SJCRH30 (cell line): Measurements from ENCODE around the gene CLP1. TPM values are rescaled to one million over a fixed set of nuclear protein-coding genes. Genes with fewer than 3 reads are reported as not detected.

Source experiments
- DNase-seq, 2 experiments: peaks; one replicate each; pipeline ENCODE4 v3.0.0-alpha.2; 2015 to 2020
- H3K27ac ChIP-seq: fragments of 250-450 bp; sonication (Bioruptor Pico); 2 replicates; pipeline ENCODE4 v1.5.1; 2020; ENCODE audit warnings: mild to moderate bottlenecking, moderate library complexity
- H3K27me3 ChIP-seq: fragments of 250-450 bp; sonication (Bioruptor Pico); 2 replicates; pipeline ENCODE4 v1.5.1; 2020; ENCODE audit warnings: mild to moderate bottlenecking, moderate library complexity
- H3K36me3 ChIP-seq: fragments of 250-450 bp; sonication (Bioruptor Pico); 2 replicates; pipeline ENCODE4 v1.5.1; 2020; ENCODE audit warnings: mild to moderate bottlenecking, moderate library complexity
- H3K4me1 ChIP-seq: fragments of 250-450 bp; sonication (Bioruptor Pico); 2 replicates; pipeline ENCODE4 v1.5.1; 2020; ENCODE audit warnings: mild to moderate bottlenecking, moderate library complexity
- H3K4me3 ChIP-seq: fragments of 250-450 bp; sonication (Bioruptor Pico); 2 replicates; pipeline ENCODE4 v1.5.1; 2020; ENCODE audit warnings: mild to moderate bottlenecking, moderate library complexity
- H3K9me3 ChIP-seq: fragments of 250-450 bp; sonication (Bioruptor Pico); replicated peaks from 2 replicates; pipeline ENCODE4 v1.5.1; 2020; ENCODE audit warnings: mild to moderate bottlenecking, moderate library complexity
- total RNA-seq: library from RNA; depleted of rRNA; stranded (reverse); fragments of >200 nt; shearing (Covaris generic); gene quantifications from 2 replicates; pipeline ENCODE4 v1.2.3, GENCODE V29; 2014; rRNA removed

Gene CLP1
- 26.5 and 27.4 TPM in 2 replicates for total RNA-seq

GRCh38 chr11:57657194-57658022 lies at the start of gene CLP1:
CLP1 (plus strand) TSS chr11:57657762; CDS start chr11:57659477, 1,715 bp downstream.
- H3K27me3 ChIP-seq: no peaks in the 10 kb centered on the region
- peak within 1 kb of the TSS; percentile 9; the same call in 1 of the 2 replicates for H3K27ac ChIP-seq
- peaks cover 23% of the 10 kb centered on the region for H3K36me3 ChIP-seq
- peak within 1 kb of the TSS; percentile 79 for H3K4me3 ChIP-seq
- no peaks in the 10 kb centered on the region for H3K4me1 ChIP-seq
- H3K9me3 ChIP-seq: no peaks in the 10 kb centered on the region
- DNase-seq: peak; percentile 99

GRCh38 chr11:57610170-57610569 lies 47.4 kb upstream of the CLP1 start:
- DNase-seq: no peak
- H3K4me3 ChIP-seq: no peak overlapping the region
- no peaks in the 10 kb centered on the region for H3K9me3 ChIP-seq
- H3K27ac ChIP-seq: no peak overlapping the region
- H3K4me1 ChIP-seq: no peaks in the 10 kb centered on the region
- peaks cover 3% of the 10 kb centered on the region; the same call in 1 of the 2 replicates for H3K36me3 ChIP-seq
- no peaks in the 10 kb centered on the region for H3K27me3 ChIP-seq

- no peaks in the 10 kb centered on the region for H3K4me1 ChIP-seq
- no peaks in the 10 kb centered on the region for H3K9me3 ChIP-seq
- no peak overlapping the region for H3K4me3 ChIP-seq
- no peak overlapping the region for H3K27ac ChIP-seq
- no peaks in the 10 kb centered on the region for H3K36me3 ChIP-seq
- DNase-seq: no peak
- H3K27me3 ChIP-seq: no peaks in the 10 kb centered on the region
Measured at GRCh38 chr11:57614234-57614772, 43.3 kb upstream of the CLP1 start.

GRCh38 chr11:57615308-57615707 lies 42.3 kb upstream of the CLP1 start:
- H3K27me3 ChIP-seq: no peaks in the 10 kb centered on the region
- DNase-seq: no peak

DNA sequence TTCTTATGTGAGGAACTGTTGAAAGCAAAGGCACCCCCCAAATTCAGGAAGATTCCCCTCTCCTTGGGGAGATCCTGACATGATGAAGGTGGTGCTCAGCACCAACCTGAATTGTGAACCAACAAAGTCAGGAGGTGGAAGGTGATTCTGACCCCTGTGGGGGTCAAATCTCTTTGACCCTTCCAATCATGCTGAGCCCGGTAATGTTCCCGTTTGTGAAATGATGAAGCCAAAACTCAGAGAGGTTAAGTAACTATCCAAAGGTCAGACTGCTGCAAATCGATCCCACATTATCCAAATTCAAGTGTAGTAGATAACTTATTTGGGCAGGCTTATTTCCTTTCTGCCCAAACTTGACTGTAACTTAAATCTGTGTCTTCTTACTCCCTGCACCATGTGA lies 41.0 kb upstream of the CLP1 start:
- Histone ChIP-seq H3K9me3 (peaks cover 10% of the 10 kb centered on the region; the same call in 1 of the 2 replicates), H3K27me3 (no peaks in the 10 kb centered on the region), H3K36me3 (no peaks in the 10 kb centered on the region), H3K27ac (no peak overlapping the region), H3K4me1 (no peaks in the 10 kb centered on the region), H3K4me3 (no peak overlapping the region)
- no peak for DNase-seq

More at GRCh38 chr11:57615308-57615707, 42.3 kb upstream of the CLP1 start:
- H3K27ac ChIP-seq: no peak overlapping the region
- no peaks in the 10 kb centered on the region for H3K4me1 ChIP-seq
- H3K36me3 ChIP-seq: no peaks in the 10 kb centered on the region
- H3K9me3 ChIP-seq: peaks cover 4% of the 10 kb centered on the region; the same call in 1 of the 2 replicates
- no peak overlapping the region for H3K4me3 ChIP-seq

DNA sequence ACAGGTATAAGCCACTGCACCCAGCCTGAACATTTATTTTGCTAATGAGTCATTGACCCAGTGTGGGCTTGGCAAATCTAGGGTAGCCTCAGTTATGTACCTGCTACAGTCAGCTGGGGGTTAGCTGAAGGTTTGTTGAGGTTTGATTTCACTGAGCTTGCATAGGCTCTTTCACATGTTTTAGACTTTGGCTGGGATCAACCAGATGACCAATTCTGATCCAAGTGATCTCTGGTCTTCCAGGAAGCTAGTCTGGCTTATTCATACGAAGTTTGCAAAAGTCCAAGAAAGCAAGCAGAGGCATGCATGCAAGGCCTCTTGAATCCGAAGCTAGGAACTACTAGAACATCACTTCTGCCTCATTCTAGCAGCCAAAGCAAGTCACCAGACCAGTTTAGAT lies 39.1 kb upstream of the CLP1 start:
- Histone ChIP-seq H3K27me3 (no peaks in the 10 kb centered on the region), H3K9me3 (peaks cover 10% of the 10 kb centered on the region; the same call in 1 of the 2 replicates), H3K4me3 (no peak overlapping the region), H3K36me3 (no peaks in the 10 kb centered on the region), H3K4me1 (no peaks in the 10 kb centered on the region), H3K27ac (no peak overlapping the region)
- no peak for DNase-seq

DNA sequence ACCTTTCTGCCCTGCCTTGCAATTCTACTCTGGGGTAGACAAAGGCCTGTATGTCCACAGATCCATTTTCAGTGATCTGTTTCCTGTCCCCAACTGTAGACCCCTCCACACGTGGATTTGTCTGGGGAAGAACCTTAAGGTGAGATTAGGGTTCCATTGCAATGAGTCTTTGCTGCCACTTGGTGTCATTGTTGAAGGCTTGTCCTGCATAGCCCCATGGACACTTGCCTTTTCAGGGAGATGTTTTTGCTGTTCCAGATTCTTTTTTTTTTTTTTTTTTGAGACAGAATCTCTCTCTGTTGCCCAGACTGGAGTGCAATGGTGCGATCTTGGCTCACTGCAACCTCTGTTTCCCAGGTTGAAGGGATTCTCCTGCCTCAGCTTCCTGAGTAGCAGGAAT lies 38.2 kb upstream of the CLP1 start:
- no peaks in the 10 kb centered on the region for H3K4me1 ChIP-seq
- H3K27ac ChIP-seq: no peak overlapping the region
- no peaks in the 10 kb centered on the region for H3K36me3 ChIP-seq
- H3K27me3 ChIP-seq: no peaks in the 10 kb centered on the region
- no peak overlapping the region for H3K4me3 ChIP-seq
- H3K9me3 ChIP-seq: peaks cover 10% of the 10 kb centered on the region; the same call in 1 of the 2 replicates
- no peak for DNase-seq

GRCh38 chr11:57620467-57620866 lies 37.1 kb upstream of the CLP1 start:
- no peaks in the 10 kb centered on the region for H3K4me1 ChIP-seq
- H3K36me3 ChIP-seq: no peaks in the 10 kb centered on the region
- no peak overlapping the region for H3K27ac ChIP-seq
- H3K27me3 ChIP-seq: no peaks in the 10 kb centered on the region
- peaks cover 10% of the 10 kb centered on the region; the same call in 1 of the 2 replicates for H3K9me3 ChIP-seq
- H3K4me3 ChIP-seq: no peak overlapping the region
- no peak for DNase-seq

- no peaks in the 10 kb centered on the region for H3K36me3 ChIP-seq
- H3K9me3 ChIP-seq: peaks cover 10% of the 10 kb centered on the region; the same call in 1 of the 2 replicates
- H3K27me3 ChIP-seq: no peaks in the 10 kb centered on the region
- H3K27ac ChIP-seq: no peak overlapping the region
- H3K4me3 ChIP-seq: no peak overlapping the region
- H3K4me1 ChIP-seq: no peaks in the 10 kb centered on the region
- DNase-seq: no peak
Measured at GRCh38 chr11:57622263-57622662, 35.3 kb upstream of the CLP1 start.

GRCh38 chr11:57624864-57625263 lies 32.7 kb upstream of the CLP1 start:
- no peak overlapping the region for H3K27ac ChIP-seq
- no peaks in the 10 kb centered on the region for H3K27me3 ChIP-seq
- H3K4me3 ChIP-seq: no peak overlapping the region
- H3K36me3 ChIP-seq: no peaks in the 10 kb centered on the region
- H3K9me3 ChIP-seq: peaks cover 9% of the 10 kb centered on the region; the same call in 1 of the 2 replicates
- H3K4me1 ChIP-seq: peaks cover 11% of the 10 kb centered on the region
- no peak for DNase-seq

GRCh38 chr11:57626895-57627294 lies 30.7 kb upstream of the CLP1 start:
- DNase-seq: no peak

DNA sequence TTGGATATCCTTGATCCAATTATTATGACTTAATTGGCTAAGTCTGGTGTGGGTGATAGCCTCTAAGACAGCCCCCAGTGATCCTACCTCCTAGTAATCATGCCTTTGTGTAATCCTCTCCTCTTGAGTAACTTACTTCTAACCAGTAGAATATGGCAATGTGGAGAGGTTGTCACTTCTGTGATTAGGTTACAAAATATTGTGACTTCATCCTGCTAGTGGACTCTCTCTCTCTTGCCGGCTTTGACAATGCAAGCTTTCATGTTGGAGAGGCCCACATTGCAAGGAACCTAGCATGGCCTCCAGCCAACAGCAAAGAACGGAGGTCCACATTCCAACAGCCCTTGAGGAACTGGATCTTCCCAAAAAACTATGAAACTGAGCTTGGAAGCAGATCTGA lies 27.4 kb upstream of the CLP1 start:
- Histone ChIP-seq H3K4me3 (no peak overlapping the region), H3K4me1 (peaks cover 24% of the 10 kb centered on the region), H3K9me3 (no peaks in the 10 kb centered on the region), H3K27ac (no peak overlapping the region), H3K36me3 (no peaks in the 10 kb centered on the region), H3K27me3 (no peaks in the 10 kb centered on the region)
- no peak for DNase-seq

More at GRCh38 chr11:57626895-57627294, 30.7 kb upstream of the CLP1 start:
- Histone ChIP-seq H3K36me3 (no peaks in the 10 kb centered on the region), H3K4me3 (no peak overlapping the region), H3K27ac (no peak overlapping the region), H3K27me3 (no peaks in the 10 kb centered on the region), H3K4me1 (peaks cover 24% of the 10 kb centered on the region), H3K9me3 (no peaks in the 10 kb centered on the region)

DNA sequence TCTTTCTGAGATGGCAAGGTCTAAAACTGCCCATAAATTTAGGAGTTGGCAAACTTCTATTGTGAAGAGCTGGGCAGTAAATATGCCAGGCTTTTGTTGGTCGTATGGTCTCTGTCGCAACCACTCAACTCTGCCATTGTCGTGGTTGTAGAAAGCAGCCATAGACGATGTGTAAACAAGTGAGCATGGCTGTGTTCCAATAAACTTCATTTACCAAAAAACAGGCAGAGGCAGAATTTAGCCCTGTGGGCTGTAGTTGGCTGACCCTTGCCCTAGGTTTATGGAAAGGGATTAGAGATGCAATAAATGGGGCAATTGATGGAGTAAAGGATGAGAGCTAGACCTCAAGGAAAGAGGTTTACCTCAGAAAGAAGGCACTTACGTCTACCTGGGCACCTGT lies 25.4 kb upstream of the CLP1 start:
- no peak for DNase-seq
- Histone ChIP-seq H3K27me3 (no peaks in the 10 kb centered on the region), H3K9me3 (no peaks in the 10 kb centered on the region), H3K36me3 (no peaks in the 10 kb centered on the region), H3K4me3 (no peak overlapping the region), H3K27ac (no peak overlapping the region), H3K4me1 (peaks cover 28% of the 10 kb centered on the region)

DNA sequence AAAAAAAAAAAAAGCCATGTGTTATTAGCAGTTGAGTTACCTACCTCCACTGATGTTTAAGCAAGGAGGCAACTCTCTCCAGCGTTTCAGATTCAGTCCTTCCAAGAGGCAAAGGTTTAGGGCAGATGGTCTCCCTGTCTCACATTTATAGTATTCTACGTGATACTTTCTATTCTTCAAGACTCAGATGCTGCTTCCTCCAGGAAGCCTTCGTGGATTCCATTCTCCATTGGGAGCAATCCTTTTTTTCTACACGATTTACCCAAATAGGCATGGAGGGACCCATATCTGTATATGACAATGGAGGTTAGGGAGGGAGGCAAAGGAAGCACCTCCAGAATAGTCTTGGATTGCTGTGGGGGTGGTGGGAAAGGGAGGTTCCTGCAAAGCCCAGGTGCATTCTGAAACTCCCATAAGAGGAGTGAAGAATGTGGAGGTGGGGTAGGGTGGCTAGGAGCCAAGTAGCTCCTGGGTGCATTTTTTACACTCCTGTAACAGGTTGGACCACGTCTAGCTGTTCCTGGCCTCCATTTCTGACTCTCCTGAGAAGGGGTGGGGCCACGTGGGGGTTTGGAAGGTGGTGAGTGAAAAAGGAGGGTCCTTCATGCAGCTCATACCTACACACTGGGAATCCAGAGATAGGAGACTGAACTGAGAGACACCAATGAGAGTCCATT lies 24.0 kb upstream of the CLP1 start:
- no peak overlapping the region for H3K27ac ChIP-seq
- peaks cover 3% of the 10 kb centered on the region for H3K36me3 ChIP-seq
- no peaks in the 10 kb centered on the region for H3K27me3 ChIP-seq
- peaks cover 30% of the 10 kb centered on the region for H3K4me1 ChIP-seq
- DNase-seq: no peak
- H3K9me3 ChIP-seq: no peaks in the 10 kb centered on the region
- H3K4me3 ChIP-seq: no peak overlapping the region

GRCh38 chr11:57634311-57634710 lies 23.3 kb upstream of the CLP1 start:
- no peak for DNase-seq
- no peak overlapping the region for H3K4me3 ChIP-seq
- peaks cover 23% of the 10 kb centered on the region for H3K4me1 ChIP-seq
- H3K36me3 ChIP-seq: peaks cover 5% of the 10 kb centered on the region
- H3K27ac ChIP-seq: no peak overlapping the region
- H3K27me3 ChIP-seq: no peaks in the 10 kb centered on the region
- no peaks in the 10 kb centered on the region for H3K9me3 ChIP-seq
